ENCODE measurements around the gene MROH7. TPM values are rescaled to one million over a fixed set of nuclear protein-coding genes. Genes with fewer than 3 reads are reported as not detected.

Gene MROH7
- total RNA-seq, 1 donor from 2014 or later: 0.19 TPM

- peaks cover 12% of the 10 kb centered on the region for H3K4me1 Mint-ChIP-seq (ENCODE audit: unreplicated experiment)
- no peaks in the 10 kb centered on the region for H3K36me3 Mint-ChIP-seq
- no peak overlapping the region for H3K4me3 Mint-ChIP-seq
- no peak overlapping the region for H3K27ac Mint-ChIP-seq
- DNase-seq (ENCODE audit: extremely low spot score, unreplicated experiment): no peak
- TF ChIP-seq, protein P1, sequence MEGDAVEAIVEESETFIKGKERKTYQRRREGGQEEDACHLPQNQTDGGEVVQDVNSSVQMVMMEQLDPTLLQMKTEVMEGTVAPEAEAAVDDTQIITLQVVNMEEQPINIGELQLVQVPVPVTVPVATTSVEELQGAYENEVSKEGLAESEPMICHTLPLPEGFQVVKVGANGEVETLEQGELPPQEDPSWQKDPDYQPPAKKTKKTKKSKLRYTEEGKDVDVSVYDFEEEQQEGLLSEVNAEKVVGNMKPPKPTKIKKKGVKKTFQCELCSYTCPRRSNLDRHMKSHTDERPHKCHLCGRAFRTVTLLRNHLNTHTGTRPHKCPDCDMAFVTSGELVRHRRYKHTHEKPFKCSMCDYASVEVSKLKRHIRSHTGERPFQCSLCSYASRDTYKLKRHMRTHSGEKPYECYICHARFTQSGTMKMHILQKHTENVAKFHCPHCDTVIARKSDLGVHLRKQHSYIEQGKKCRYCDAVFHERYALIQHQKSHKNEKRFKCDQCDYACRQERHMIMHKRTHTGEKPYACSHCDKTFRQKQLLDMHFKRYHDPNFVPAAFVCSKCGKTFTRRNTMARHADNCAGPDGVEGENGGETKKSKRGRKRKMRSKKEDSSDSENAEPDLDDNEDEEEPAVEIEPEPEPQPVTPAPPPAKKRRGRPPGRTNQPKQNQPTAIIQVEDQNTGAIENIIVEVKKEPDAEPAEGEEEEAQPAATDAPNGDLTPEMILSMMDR (conservative IDR thresholded peaks at IDR 0.05): no peak
- H3K9me3 Mint-ChIP-seq: no peaks in the 10 kb centered on the region
- no peaks in the 10 kb centered on the region for H3K27me3 Mint-ChIP-seq
Measured at GRCh38 chr1:54678776-54679643, 37.4 kb downstream of the MROH7 start.

- Mint-ChIP-seq H3K36me3 (no peaks in the 10 kb centered on the region), H3K9me3 (no peaks in the 10 kb centered on the region), H3K4me3 (no peak overlapping the region), H3K27me3 (no peaks in the 10 kb centered on the region), H3K27ac (no peak overlapping the region), H3K4me1 (ENCODE audit: unreplicated experiment) (peaks cover 12% of the 10 kb centered on the region)
- no peak for DNase-seq (ENCODE audit: extremely low spot score, unreplicated experiment)
- TF ChIP-seq, protein P1 (conservative IDR thresholded peaks at IDR 0.05): no peak
Measured at GRCh38 chr1:54679706-54680105, 38.1 kb downstream of the MROH7 start.

- no peaks in the 10 kb centered on the region for H3K36me3 Mint-ChIP-seq
- DNase-seq (ENCODE audit: extremely low spot score, unreplicated experiment): no peak
- H3K27me3 Mint-ChIP-seq: no peaks in the 10 kb centered on the region
- no peak overlapping the region for H3K27ac Mint-ChIP-seq
- H3K4me3 Mint-ChIP-seq: no peak overlapping the region
- H3K9me3 Mint-ChIP-seq: no peaks in the 10 kb centered on the region
- peaks cover 12% of the 10 kb centered on the region for H3K4me1 Mint-ChIP-seq (ENCODE audit: unreplicated experiment)
- TF ChIP-seq, protein P1 (conservative IDR thresholded peaks at IDR 0.05): no peak
Measured at GRCh38 chr1:54680387-54680786, 38.8 kb downstream of the MROH7 start.

GRCh38 chr1:54681358-54681757, 39.8 kb downstream of the MROH7 start:
- H3K27me3 Mint-ChIP-seq: no peaks in the 10 kb centered on the region

DNA sequence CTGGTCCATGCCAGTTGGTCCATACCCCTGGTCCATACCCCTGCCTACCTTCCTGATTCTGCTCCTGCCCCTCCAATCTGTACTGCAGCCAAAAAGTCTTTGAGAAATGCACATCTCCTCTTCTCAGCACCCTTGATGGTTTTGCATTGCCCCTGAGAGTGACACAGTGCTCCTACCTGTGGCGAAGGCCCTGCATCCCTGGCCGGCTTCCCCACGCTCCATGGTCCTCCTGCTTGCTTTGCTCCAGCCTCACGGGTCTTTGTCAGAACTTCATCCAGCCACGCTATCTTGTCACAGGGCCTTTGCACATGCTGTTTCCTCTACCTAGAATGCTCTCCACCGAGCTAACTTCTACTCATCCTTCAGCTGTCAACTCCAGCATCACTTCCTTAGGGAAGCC, 41.9 kb downstream of the MROH7 start:
- Mint-ChIP-seq H3K36me3 (no peaks in the 10 kb centered on the region), H3K27me3 (no peaks in the 10 kb centered on the region), H3K4me3 (no peak overlapping the region), H3K27ac (no peak overlapping the region), H3K9me3 (no peaks in the 10 kb centered on the region), H3K4me1 (ENCODE audit: unreplicated experiment) (peaks cover 12% of the 10 kb centered on the region)
- TF ChIP-seq, protein P1 (conservative IDR thresholded peaks at IDR 0.05): no peak
- no peak for DNase-seq (ENCODE audit: extremely low spot score, unreplicated experiment)

More at GRCh38 chr1:54681358-54681757, 39.8 kb downstream of the MROH7 start:
- H3K9me3 Mint-ChIP-seq: no peaks in the 10 kb centered on the region
- peaks cover 12% of the 10 kb centered on the region for H3K4me1 Mint-ChIP-seq (ENCODE audit: unreplicated experiment)
- peak overlapping the region; percentile 43 for H3K27ac Mint-ChIP-seq
- TF ChIP-seq, protein P1 (conservative IDR thresholded peaks at IDR 0.05): no peak
- no peak for DNase-seq (ENCODE audit: extremely low spot score, unreplicated experiment)
- no peak overlapping the region for H3K4me3 Mint-ChIP-seq
- H3K36me3 Mint-ChIP-seq: no peaks in the 10 kb centered on the region

Measured in type B pancreatic cell (in vitro differentiated cells).